GM12864 (cell line): ENCODE results near the gene KRABD2.

Experiments used
- DNase-seq: peaks from one replicate; pipeline ENCODE4 v3.0.0-alpha.2; 2011; ENCODE audit warnings: low read depth
- H3K4me3 ChIP-seq: 2 replicates; pipeline ENCODE4 v1.5.1; 2011; ENCODE audit warnings: mild to moderate bottlenecking, low read depth, low read length, control low read depth
- CTCF ChIP-seq: IDR thresholded peaks from 2 replicates; pipeline ENCODE4 v1.5.1; 2011; ENCODE audit warnings: low read depth, mild to moderate bottlenecking, moderate library complexity, low read length, control low read depth, inconsistent platforms; ENCODE audit errors: missing control alignments

The KRABD2 gene

DNA sequence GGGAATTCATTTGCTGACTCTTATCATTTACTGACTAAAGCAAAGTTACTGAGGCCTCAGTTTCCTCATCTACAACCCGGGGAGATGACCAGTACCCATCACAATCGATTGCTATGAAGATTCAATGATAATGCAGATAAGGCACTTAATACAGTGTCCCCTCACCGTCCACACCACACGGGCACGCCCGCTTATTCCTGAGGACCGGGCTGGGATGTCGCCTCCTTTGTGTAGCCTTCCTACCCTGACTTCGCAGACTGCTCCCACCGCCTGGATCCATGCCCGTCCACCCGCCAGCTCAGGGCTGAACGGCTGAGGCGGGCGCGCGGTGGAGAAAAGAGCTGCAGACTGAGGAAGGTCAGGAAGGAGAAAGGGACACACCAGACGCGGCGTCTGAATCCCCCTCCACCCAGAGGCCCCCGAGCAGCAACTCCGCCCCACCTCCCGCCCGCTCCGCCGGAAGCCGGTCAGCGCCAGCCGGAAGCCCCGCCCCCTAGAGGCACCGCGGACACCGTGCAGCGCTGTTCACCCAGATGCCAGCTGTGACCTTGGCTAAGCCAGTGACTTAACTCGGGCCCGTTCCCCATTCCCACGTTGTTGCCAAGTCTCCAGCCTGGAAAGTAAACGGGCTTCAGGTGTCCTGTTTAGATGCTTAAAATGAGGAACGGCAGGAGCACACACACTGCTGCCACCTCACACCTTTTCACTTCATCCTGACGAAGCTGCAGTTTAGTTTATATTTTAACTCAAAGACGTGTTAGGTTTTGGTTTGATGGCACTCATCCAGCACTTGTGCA is at the start of gene KRABD2:
Gene KRABD2 (minus strand): TSS at position 434 of the 797 bp plus-strand sequence.
- TF ChIP-seq CTCF = peak; percentile 79
- DNase-seq = peak; percentile 64
- peak within 1 kb of the TSS; percentile 71 for H3K4me3 ChIP-seq

GRCh38 chr17:8421571-8421970 is 45.1 kb upstream of the KRABD2 start:
- DNase-seq = no peak
- no peak overlapping the region for H3K4me3 ChIP-seq
- no peak for TF ChIP-seq CTCF

DNA sequence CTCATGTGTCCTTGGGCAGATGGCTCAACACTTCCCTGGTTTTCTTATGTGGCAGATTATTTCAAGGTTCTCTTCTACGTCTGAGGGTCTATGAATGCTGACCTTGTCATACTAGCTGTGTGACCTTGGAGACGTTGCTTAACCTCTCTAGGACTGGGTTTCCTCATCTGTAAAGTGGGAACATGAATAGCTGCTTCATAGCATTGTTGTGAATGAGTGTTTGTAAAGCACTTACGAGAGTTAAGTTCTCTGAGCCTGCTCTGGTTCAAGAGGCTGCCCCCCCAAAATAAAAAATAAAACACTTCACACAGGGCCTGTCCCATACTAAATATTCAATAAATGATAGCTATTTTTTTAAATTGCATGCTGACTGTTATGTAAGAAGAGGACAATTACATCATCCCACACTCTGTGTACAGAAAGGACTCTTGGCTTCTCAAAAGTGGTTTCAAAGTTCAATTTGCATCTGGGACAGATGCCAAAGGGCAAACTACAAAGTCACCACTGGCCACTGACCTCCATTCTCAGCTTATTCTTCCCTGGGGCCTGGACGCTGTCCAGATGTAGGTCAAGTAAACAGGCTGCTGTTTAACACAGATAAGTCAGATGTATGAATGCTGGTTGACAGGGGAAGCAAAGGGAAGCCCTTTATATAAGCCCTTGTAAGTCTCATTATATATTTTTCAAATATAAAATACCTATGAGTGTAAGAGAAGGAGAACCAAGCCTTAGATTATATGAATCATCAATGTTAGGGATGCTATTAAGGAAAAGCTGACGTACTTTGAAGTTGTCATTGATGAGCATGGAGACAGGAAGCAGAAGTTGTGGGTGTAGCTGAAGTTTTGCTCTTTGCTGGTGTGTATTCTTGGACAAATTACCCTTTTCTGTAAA is 43.8 kb upstream of the KRABD2 start:
- no peak for TF ChIP-seq CTCF
- no peak overlapping the region for H3K4me3 ChIP-seq

DNA sequence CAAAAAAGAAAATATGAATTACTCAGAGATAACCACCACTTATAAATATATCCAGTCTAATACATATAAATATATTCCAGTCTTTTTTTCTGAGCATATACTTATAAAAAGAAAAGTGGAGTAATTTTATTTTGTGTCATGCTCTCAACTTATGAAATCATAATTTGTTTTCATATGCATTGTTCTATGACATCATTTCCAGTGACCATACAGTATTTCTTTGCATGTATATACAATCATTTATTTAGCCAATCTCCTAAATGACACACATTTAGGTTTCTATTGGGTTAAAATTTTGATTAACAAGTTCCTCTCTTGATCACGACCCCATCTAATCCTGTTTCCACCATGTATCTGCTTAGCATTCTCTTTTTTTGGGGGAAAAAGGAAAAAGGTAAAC is 42.8 kb upstream of the KRABD2 start:
- H3K4me3 ChIP-seq = no peak overlapping the region
- TF ChIP-seq CTCF = no peak
- DNase-seq = no peak

More for the DNA sequence above, 43.8 kb upstream of the KRABD2 start:
- no peak for DNase-seq

- DNase-seq = no peak
- TF ChIP-seq CTCF = no peak
- H3K4me3 ChIP-seq = no peak overlapping the region
These were observed 42.0 kb upstream of the KRABD2 start for GRCh38 chr17:8418471-8418870.

- no peak for DNase-seq
- no peak for TF ChIP-seq CTCF
- H3K4me3 ChIP-seq = no peak overlapping the region
These were observed 41.3 kb upstream of the KRABD2 start for GRCh38 chr17:8417806-8418205.
